GM23248 (cell line): ENCODE data around the gene UMODL1. TPM values are rescaled to one million over a fixed set of nuclear protein-coding genes. Genes with fewer than 3 reads are reported as not detected.

Source experiments
- DNase-seq: peaks from one replicate; pipeline ENCODE4 v3.0.0-alpha.2; 2015
- H2AFZ ChIP-seq: fragments of 200-600 bp; sonication (generic); 2 replicates; pipeline ENCODE4 v1.6.1; 2016; ENCODE audit warnings: antibody characterized with exemption
- H3F3A ChIP-seq: fragments of 200-600 bp; sonication (generic); 2 replicates; pipeline ENCODE4 v1.6.1; 2016; ENCODE audit warnings: mild to moderate bottlenecking, antibody characterized with exemption, mixed run types; ENCODE audit not compliant: insufficient read depth
- H3K27ac ChIP-seq: fragments of 200-600 bp; sonication (generic); 2 replicates; pipeline ENCODE4 v1.5.1; 2016; ENCODE audit warnings: mild to moderate bottlenecking
- H3K27me3 ChIP-seq: fragments of 200-600 bp; sonication (generic); replicated peaks from 2 replicates; pipeline ENCODE4 v1.6.1; 2016; ENCODE audit warnings: mild to moderate bottlenecking; ENCODE audit not compliant: insufficient read depth
- H3K36me3 ChIP-seq: fragments of 200-600 bp; sonication (generic); 2 replicates; pipeline ENCODE4 v1.6.1; 2016; ENCODE audit warnings: low read depth, mild to moderate bottlenecking
- H3K4me1 ChIP-seq: fragments of 200-600 bp; sonication (generic); 2 replicates; pipeline ENCODE4 v1.6.1; 2016; ENCODE audit warnings: mild to moderate bottlenecking; ENCODE audit not compliant: insufficient read depth
- H3K4me2 ChIP-seq: fragments of 200-600 bp; sonication (generic); one replicate; pipeline ENCODE4 v1.6.1; 2016; ENCODE audit warnings: mild to moderate bottlenecking; ENCODE audit not compliant: unreplicated experiment
- H3K4me3 ChIP-seq: fragments of 200-600 bp; sonication (generic); 2 replicates; pipeline ENCODE4 v1.5.1; 2016; ENCODE audit warnings: mild to moderate bottlenecking
- H3K79me2 ChIP-seq: fragments of 200-600 bp; sonication (generic); 2 replicates; pipeline ENCODE4 v1.6.1; 2016; ENCODE audit warnings: mild to moderate bottlenecking; ENCODE audit not compliant: insufficient read depth
- H3K9ac ChIP-seq: fragments of 200-600 bp; sonication (generic); 2 replicates; pipeline ENCODE4 v1.6.1; 2016; ENCODE audit warnings: mild to moderate bottlenecking
- H3K9me2 ChIP-seq: fragments of 200-600 bp; sonication (generic); 2 replicates; pipeline ENCODE4 v1.6.1; 2016; ENCODE audit warnings: mixed run types, mild to moderate bottlenecking, moderate library complexity; ENCODE audit not compliant: insufficient read depth
- H3K9me3 ChIP-seq: fragments of 200-600 bp; sonication (generic); one replicate; pipeline ENCODE4 v1.6.1; 2017; ENCODE audit warnings: low read depth
- H4K20me1 ChIP-seq: fragments of 200-600 bp; sonication (generic); 2 replicates; pipeline ENCODE4 v1.6.0; 2016; ENCODE audit not compliant: insufficient read depth
- EZH2 ChIP-seq: fragments of 200-600 bp; sonication (generic); IDR thresholded peaks from 2 replicates; pipeline ENCODE4 v1.6.1; 2018; ENCODE audit warnings: antibody characterized with exemption, mild to moderate bottlenecking; ENCODE audit not compliant: insufficient read depth, poor library complexity, severe bottlenecking
- EZH2phosphoT487 ChIP-seq: fragments of 200-600 bp; sonication (generic); IDR thresholded peaks from 2 replicates; pipeline ENCODE4 v1.6.1; 2018; ENCODE audit warnings: antibody characterized with exemption, moderate library complexity, mild to moderate bottlenecking, low read depth; ENCODE audit not compliant: insufficient read depth
- WGBS, 2 experiments: methylation state at CpG; one replicate each; pipeline ENCODE4 v1.1.6; 2015 to 2017; ENCODE audit warnings: low lambda C conversion rate in 2 of 2, low coverage in 1 of 2; ENCODE audit errors: missing lambda C conversion rate in 2 of 2; 5-methylcytosine and 5-hydroxymethylcytosine counted together
- in situ Hi-C: fragments of 300-500 bp; cut with MboI; formaldehyde crosslinking; loops from 2 replicates; pipeline ENCODE4 v1.15.0; 2020
- polyA plus RNA-seq: library from polyadenylated mRNA; unstranded; fragments of >200 nt; fragmentation: Nextera tagmentation; extraction: Ambion mirVana; gene quantifications from 2 replicates; pipeline ENCODE4 v1.2.1, GENCODE V29; 2016
- total RNA-seq: library from RNA; depleted of rRNA; stranded (reverse); fragments of >200 nt; shearing (Covaris generic); gene quantifications from 2 replicates; pipeline ENCODE4 v1.2.3, GENCODE V29; 2014

Gene UMODL1
- total and polyA plus RNA-seq, 2 experiments from 2014 or later: not detected

DNA sequence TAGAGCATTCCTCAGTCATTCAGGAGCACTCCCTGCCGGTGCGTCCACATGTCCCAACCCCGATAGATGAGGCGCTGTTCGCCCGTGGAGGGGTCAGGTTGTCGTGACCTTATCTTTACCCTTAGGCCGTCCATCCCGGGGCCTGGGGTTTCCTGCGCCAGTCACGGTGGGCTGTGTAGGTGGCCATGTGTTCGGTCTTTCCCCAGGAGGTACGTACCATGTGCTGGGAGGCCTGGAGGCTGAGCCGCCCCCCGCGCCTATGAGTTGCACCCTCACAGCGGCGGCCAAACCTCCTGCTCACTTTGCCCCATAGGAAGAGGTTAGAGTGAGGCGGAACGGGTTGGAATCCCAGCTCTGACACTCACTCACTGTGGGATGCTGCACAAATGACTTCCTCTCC lies 35.3 kb downstream of the UMODL1 start:
- no peak overlapping the region for H3K4me3 ChIP-seq
- H2AFZ ChIP-seq: no peak overlapping the region
- no peaks in the 10 kb centered on the region for H3K9me3 ChIP-seq
- no peak overlapping the region for H3K4me2 ChIP-seq
- no peaks in the 10 kb centered on the region for H4K20me1 ChIP-seq
- in situ Hi-C loops: loop anchor here (25.0 kb wide), 1 partner anchor 169 kb away; no protein-coding TSS in a partner anchor
- H3F3A ChIP-seq: no peaks in the 10 kb centered on the region
- no peaks in the 10 kb centered on the region for H3K79me2 ChIP-seq
- no peak for DNase-seq
- H3K4me1 ChIP-seq: no peaks in the 10 kb centered on the region
- no peaks in the 10 kb centered on the region for H3K27me3 ChIP-seq
- 89 to 93% methylated on average over 20 of the region's 20 CpGs for WGBS, 2 experiments
- H3K9me2 ChIP-seq: no peaks in the 10 kb centered on the region
- H3K27ac ChIP-seq: no peak overlapping the region
- TF ChIP-seq EZH2phosphoT487 (no peak), EZH2 (no peak)
- no peak overlapping the region for H3K9ac ChIP-seq
- H3K36me3 ChIP-seq: no peaks in the 10 kb centered on the region

DNA sequence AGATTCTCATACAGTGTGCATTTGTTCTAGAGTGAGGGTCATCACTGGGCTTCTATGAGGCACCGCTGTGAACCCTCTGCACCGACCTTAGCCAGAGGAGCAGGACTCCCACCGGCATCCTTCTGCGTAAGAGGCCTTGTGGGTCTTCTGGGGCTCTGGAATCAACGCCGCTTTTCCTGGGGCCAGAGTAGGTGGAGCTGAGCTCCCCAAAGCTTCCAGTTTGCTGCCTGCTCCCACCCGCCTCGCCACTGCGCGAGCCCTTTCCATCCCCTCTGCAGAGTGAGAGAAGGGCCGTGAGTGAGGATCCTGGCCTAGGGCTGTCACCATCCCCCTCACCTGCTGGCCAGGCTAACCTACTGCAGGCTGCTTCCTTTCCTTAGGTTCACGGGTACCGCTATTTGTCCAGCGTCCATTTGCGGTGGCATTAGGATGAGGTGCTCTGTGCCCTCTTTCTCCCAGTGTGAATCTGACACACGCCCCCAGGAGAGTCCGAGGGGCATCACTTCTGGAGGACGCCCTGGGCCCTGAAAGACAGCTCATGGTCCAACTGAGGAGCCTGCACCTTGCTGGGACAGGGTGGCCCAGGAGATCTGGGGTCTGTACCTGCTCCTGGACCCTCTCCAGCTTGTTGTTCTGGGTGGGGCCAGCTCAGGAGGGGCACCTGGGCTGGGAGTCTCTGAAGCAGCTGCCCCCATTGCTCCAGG lies 36.2 kb downstream of the UMODL1 start:
- in situ Hi-C loops: loop anchor here (25.0 kb wide), 1 partner anchor 170 kb away; no protein-coding TSS in a partner anchor
- no peak for TF ChIP-seq EZH2
- no peak for TF ChIP-seq EZH2phosphoT487
- Histone ChIP-seq H3K27me3 (no peaks in the 10 kb centered on the region), H3K36me3 (no peaks in the 10 kb centered on the region), H3F3A (no peaks in the 10 kb centered on the region), H3K27ac (no peak overlapping the region), H3K9me2 (no peaks in the 10 kb centered on the region), H3K9me3 (no peaks in the 10 kb centered on the region), H3K4me2 (no peak overlapping the region), H3K79me2 (no peaks in the 10 kb centered on the region), H3K4me3 (no peak overlapping the region), H4K20me1 (no peaks in the 10 kb centered on the region), H3K4me1 (no peaks in the 10 kb centered on the region), H2AFZ (no peak overlapping the region), H3K9ac (no peak overlapping the region)
- DNase-seq: no peak
- 88 to 90% methylated on average over 18 of the region's 18 CpGs for WGBS, 2 experiments

DNA sequence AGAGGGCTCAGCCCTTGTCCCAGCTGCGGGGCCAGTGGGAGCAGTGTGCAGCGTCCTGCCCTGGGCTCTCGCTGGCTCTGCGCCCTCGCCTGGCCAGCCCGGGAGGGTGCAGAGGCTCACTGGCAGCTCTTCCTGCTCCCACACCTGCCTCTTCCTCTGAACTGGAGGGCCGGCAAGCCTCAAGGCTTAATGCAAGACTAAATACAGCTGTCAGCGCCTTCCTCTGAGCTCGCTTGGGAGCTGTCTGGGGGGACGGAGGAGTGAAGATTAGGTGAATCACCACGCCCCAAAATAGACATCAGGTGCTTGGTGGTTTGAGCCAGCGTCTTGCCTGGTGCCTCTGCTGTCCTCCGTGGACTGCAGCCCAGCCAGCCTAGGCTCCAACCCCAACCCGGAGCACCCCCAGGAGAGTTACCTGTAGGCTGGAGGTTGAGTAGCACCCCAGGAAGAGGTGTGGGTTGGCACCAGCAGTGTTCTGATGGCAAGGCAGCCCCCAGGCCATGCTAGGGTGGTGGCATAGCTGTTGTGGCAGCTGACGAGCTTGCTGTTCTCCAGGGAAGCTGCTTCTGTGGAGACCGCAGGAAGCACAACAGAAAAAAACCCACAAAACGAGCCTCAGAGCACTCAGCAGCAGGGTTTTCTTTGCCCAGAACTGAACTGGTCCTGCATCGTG lies 36.9 kb downstream of the UMODL1 start:
- peak; percentile 70 for DNase-seq
- H3K4me2 ChIP-seq: no peak overlapping the region
- no peak overlapping the region for H3K9ac ChIP-seq
- no peaks in the 10 kb centered on the region for H3K79me2 ChIP-seq
- no peaks in the 10 kb centered on the region for H4K20me1 ChIP-seq
- no peaks in the 10 kb centered on the region for H3K9me2 ChIP-seq
- H3K27me3 ChIP-seq: no peaks in the 10 kb centered on the region
- H3K4me3 ChIP-seq: no peak overlapping the region
- 62 to 69% methylated on average over 18 of the region's 18 CpGs for WGBS, 2 experiments
- TF ChIP-seq EZH2: no peak
- no peak for TF ChIP-seq EZH2phosphoT487
- no peaks in the 10 kb centered on the region for H3K36me3 ChIP-seq
- in situ Hi-C loops: loop anchor here (25.0 kb wide), 1 partner anchor 171 kb away; no protein-coding TSS in a partner anchor
- no peak overlapping the region for H3K27ac ChIP-seq
- H3K9me3 ChIP-seq: no peaks in the 10 kb centered on the region
- no peaks in the 10 kb centered on the region for H3K4me1 ChIP-seq
- no peaks in the 10 kb centered on the region for H3F3A ChIP-seq
- no peak overlapping the region for H2AFZ ChIP-seq

DNA sequence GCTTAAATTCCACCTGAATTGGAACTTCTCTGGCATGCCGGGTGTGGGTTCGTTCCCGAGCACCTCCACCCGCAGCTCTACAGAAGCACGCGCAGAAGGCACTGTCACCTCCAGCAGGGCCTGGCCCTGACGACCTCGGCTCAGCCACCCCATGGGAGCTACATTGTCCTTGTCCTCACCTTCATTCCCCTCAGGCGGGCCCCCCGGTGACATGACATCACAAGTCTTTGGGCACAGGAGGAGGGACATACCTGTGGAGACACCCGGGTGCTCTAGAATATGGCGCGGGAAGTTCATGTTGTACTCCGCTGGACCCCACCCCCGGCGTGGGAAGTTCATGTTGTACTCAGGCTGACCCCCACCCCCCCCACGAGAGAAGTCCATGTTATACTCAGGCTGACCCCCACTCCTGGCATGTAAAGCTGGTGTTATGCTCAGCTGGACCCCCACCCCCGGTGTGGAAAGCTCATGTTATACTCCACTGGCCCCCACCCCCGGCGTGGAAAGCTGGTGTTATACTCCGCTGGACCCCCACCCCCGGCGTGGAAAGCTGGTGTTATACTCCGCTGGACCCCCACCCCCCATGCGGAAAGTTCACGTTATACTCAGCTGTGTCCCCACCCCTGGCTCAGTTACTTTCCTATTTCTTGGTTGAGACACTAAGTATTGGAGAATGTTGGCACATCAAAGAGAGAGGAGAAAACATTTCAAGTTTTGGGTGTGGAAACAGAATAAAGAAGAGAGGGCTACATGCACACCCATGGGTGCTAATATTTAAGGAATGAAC lies 37.6 kb downstream of the UMODL1 start:
- no peak overlapping the region for H3K27ac ChIP-seq
- TF ChIP-seq EZH2 (no peak), EZH2phosphoT487 (no peak)
- H3K27me3 ChIP-seq: no peaks in the 10 kb centered on the region
- WGBS, 2 experiments: 71 to 75% methylated on average over 25 to 26 of the region's 26 CpGs
- no peaks in the 10 kb centered on the region for H3K36me3 ChIP-seq
- H3K9me3 ChIP-seq: no peaks in the 10 kb centered on the region
- H3K9ac ChIP-seq: no peak overlapping the region
- peak; percentile 40 for DNase-seq
- H3K4me2 ChIP-seq: no peak overlapping the region
- no peak overlapping the region for H3K4me3 ChIP-seq
- peaks cover 1% of the 10 kb centered on the region; the same call in 1 of the 2 replicates for H3K4me1 ChIP-seq
- no peak overlapping the region for H2AFZ ChIP-seq
- in situ Hi-C loops: loop anchor here (25.0 kb wide), 1 partner anchor 171 kb away; no protein-coding TSS in a partner anchor
- no peaks in the 10 kb centered on the region for H4K20me1 ChIP-seq
- H3K79me2 ChIP-seq: no peaks in the 10 kb centered on the region
- no peaks in the 10 kb centered on the region for H3F3A ChIP-seq
- H3K9me2 ChIP-seq: no peaks in the 10 kb centered on the region
